COLO829 (cell line): ENCODE measurements around the gene HHIP.

Experiments
- DNase-seq: peaks from one replicate; pipeline ENCODE4 v3.0.0; 2012; ENCODE audit warnings: low spot score

HHIP gene

GRCh38 chr4:144655491-144655890 lies 9.5 kb downstream of the HHIP start:
- DNase-seq, result no peak

GRCh38 chr4:144656850-144657249 lies 10.9 kb downstream of the HHIP start:
- DNase-seq, result no peak

DNA sequence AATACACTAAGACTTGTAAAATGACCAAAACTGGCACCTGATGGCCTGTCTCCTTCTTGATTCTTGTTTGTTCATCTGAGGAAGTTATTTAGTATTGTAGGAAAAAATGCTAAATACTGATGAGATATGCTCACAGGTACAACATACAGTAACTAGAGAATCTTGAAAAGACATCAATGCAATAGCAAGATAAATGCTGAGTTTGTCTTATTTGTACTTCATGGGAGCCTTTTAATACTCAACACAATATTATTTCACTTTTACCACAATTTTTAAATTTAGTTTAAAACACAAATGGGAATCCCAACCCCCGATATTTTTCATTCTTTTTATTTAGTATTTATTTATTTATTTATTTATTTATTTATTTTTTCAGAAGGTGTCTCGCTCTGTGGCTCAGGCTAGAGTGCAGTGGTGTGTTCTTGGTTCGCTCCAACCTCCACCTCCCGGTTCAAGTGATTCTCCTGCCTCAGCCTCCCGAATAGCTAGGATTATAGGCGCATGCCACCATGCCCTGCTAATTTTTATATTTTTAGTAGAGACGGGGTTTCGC lies 12.1 kb downstream of the HHIP start:
- DNase-seq, result no peak

DNA sequence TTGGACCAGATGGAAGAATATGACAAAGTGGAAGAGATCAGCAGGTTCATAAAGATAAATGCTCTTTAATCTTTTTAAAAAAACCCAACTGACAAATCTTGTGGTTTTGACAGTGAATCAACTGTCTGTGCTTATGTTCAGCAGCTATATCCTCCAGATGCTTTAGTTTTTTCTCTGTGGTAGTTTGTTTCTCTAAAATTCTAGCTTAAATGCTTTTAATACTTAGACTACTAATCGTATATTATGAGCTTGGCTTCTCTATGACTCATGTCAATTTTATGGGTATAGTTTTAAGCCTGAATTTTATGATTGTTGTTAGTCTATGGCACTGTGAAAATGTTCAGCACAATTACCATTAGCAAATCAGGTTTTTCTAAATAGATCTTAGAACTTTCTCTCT lies 12.9 kb downstream of the HHIP start:
- DNase-seq, result peak; percentile 44

GRCh38 chr4:144659447-144659846 lies 13.5 kb downstream of the HHIP start:
- no peak for DNase-seq

DNA sequence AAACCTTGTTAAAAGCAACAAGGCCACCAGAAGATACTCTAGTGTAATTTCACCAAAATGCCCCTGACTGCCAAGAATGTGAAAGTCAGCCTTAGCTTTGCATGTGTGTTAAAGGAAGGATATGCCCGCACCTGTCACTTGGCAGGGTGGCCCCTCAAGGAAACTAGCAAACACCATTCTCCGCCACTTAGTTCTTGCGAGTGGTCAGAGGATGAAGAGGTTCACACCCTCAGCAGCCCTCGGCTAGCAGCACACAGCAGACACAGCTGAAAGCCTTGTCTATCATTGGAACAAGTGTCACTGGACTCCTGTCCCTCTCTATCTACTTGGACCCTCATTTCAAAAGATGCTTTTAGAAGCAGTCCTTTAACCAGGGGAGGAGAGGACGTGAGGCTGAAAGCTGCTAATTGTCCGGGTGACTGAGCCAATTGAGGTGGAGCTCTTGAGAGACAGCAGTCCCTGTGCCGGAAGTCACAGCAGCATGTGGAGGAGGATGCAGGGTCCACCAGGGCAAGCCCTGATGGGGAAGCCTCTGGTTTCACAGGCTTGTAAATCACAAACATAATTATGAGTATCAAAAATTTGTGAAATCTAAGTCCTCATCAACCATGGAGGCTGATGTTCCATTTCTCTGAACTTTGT lies 18.0 kb downstream of the HHIP start:
- no peak for DNase-seq

- no peak for DNase-seq
Measured at GRCh38 chr4:144666539-144667175, 20.7 kb downstream of the HHIP start.

DNA sequence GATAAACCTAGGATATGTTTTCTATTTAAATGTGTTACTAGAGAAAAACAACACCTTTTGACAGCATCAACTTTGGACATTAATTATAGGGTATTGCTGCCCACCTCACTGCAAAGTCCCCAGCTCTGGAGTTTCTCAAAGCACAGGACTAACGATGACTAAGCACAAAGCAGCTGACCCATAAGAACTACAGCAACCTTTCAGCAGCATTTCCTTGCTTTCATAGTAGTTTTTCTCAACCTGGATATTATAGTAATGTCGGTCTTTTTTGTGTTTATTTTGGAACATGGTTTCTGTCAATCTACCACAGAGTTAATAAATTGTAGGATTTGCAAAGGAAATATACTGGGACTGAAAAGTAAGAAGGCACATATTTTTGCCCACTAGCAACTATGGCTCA lies 21.5 kb downstream of the HHIP start:
- no peak for DNase-seq

DNA sequence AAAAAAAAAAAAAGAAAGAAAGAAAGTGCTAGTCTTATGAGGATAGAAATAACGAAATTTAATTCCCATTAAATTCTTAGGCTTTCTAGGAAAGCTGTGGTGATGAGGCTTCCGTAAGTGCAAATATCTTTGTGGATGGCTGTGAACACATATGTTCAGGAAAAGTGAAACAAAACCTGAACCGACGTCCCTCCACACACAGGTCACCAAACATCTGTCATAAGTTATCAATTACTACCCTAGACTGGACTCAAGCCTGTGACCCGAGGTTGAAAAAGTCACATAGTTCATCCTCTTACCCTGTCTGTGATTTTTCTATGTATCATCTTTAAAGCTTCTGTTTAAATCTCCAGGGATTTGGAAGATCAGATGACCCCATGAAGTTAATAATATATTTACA lies 24.8 kb downstream of the HHIP start:
- DNase-seq, result no peak

DNA sequence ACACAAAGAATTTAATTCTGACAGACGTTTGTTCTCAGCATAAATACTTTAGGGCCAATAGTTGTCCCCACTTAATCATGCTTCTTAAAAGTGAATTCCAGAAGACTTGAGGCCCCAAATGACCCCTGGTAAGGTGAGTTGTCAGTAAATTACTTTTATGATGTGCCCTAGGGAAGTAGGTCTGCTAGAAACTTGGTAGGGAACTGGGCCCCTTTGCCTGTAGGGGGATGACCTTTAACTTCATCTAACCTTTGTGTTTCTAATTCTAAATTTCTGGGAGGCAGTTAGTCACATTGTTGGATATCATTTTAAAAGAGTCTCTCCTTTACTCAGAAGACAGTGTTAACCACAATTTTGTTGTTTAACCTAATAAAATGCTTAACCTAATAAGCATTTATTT lies 28.8 kb downstream of the HHIP start:
- DNase-seq, result no peak

- DNase-seq, result no peak
Measured at GRCh38 chr4:144681806-144682205, 35.9 kb downstream of the HHIP start.

- no peak for DNase-seq
Measured at GRCh38 chr4:144683516-144683915, 37.6 kb downstream of the HHIP start.

DNA sequence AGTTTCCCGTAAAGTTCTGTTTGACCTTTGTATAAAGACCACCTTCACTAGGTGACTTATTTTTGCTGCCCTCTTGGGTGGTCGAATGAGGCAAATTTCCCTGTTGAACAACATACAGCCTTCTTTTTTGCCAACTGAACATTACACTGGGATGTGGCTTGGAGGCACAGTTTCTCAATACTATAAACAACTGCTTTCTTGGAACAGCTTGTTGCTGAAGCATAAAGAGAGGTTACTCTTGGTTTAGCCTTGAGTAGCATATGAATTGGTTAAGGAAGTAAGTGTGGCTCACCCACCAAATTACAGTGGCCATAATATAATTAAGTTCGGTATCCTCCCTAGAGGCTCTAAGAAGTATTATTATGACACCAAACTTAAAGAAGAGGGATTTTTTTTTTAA lies 40.0 kb downstream of the HHIP start:
- no peak for DNase-seq

- DNase-seq, result no peak
Measured at GRCh38 chr4:144686921-144687320, 41.0 kb downstream of the HHIP start.

DNA sequence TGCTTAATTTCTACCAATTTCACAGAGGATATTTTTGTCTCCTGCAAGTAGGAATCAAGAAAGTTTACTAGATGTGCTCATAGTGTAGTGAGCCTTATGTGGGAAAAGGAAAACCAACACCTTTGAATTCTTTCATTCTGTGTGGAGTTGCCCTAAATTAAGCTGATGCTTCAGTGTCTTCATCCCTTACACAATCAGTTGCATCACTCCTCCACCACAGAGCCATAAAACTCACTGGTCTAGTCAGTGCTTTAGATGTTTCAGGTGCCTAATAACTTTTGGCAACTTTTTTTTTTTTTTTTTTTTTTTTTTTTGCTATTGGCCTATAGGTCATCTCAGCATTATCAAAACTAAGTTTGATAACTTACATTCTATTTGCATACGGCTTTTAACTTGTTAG lies 41.5 kb downstream of the HHIP start:
- no peak for DNase-seq

GRCh38 chr4:144688035-144688569 lies 42.1 kb downstream of the HHIP start:
- no peak for DNase-seq

- DNase-seq, result no peak
Measured at GRCh38 chr4:144689125-144689524, 43.2 kb downstream of the HHIP start.

DNA sequence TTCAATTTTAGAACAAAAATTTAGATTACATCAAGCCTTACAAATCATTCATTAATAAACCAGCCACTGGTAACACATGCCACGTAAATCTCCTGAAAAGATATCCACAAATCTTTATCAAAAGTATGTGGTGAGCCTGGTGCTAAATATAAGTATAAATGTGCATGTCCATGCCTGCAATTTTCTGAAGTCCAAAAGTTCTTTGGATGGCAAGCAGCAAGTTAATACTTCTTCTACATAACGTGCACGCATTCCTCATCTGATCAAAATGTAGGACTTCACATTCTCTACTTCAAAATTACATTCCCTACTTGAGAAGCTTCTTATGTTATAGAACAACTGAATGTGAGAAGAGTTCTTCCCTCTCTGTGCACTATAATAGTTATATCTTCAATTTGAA lies 49.8 kb downstream of the HHIP start:
- no peak for DNase-seq

GRCh38 chr4:144696376-144696775 lies 50.4 kb downstream of the HHIP start:
- DNase-seq, result no peak

GRCh38 chr4:144699565-144699964 lies 53.6 kb downstream of the HHIP start:
- no peak for DNase-seq

GRCh38 chr4:144701683-144702233 lies 55.8 kb downstream of the HHIP start:
- DNase-seq, result no peak

DNA sequence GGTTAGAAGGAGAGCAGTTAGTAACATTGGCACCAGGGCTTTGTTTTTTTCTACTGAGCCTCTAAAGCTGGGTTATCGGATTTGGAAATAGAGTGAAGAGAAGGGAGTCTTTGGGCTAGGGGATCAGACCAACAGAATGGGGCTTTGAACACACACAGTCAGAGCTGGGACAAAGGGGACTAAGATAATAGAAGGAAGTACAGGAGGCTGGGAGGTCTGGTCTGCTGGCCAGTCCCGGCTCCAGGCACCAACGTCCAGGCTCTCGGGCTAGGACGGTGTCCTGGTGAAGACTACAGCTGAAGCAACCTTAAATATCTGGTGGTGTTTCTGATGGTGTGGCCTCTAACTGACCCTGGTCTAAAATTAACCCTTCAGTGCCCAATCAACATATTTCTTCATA lies 57.5 kb downstream of the HHIP start:
- DNase-seq, result no peak
